Keratinocyte (primary cell): ENCODE measurements around the gene ZNF524. TPM values are rescaled to one million over a fixed set of nuclear protein-coding genes. Genes with fewer than 3 reads are reported as not detected.

Experiments used
- DNase-seq: peaks from one replicate; pipeline ENCODE4 v3.0.0-alpha.2; 2011; ENCODE audit warnings: low read depth, missing footprints, low spot score
- FAIRE-seq: peaks from 2 replicates; lab custom pipeline; 2011; peaks lifted over from hg19 to GRCh38; lab: Jason Lieb, UNC
- H2AFZ ChIP-seq: 2 replicates; pipeline ENCODE4 v1.6.0; 2012; ENCODE audit warnings: low read length, control low read depth, inconsistent platforms; ENCODE audit not compliant: control insufficient read depth
- H3K27ac ChIP-seq: 2 replicates; pipeline ENCODE4 v1.5.1; 2011; ENCODE audit warnings: low read length; ENCODE audit not compliant: control insufficient read depth, insufficient read depth
- H3K27me3 ChIP-seq: 3 replicates; pipeline ENCODE4 v1.6.0; 2011; ENCODE audit warnings: low read length; ENCODE audit not compliant: control insufficient read depth, insufficient read depth; ENCODE audit errors: extremely low read depth
- H3K36me3 ChIP-seq, 2 experiments: 2 replicates in 1 of 2; 3 replicates in 1 of 2; pipeline ENCODE4 v1.5.1; 2011; ENCODE audit warnings: low read length in 2 of 2, mild to moderate bottlenecking in 1 of 2; ENCODE audit not compliant: control insufficient read depth in 2 of 2, insufficient read depth in 2 of 2; ENCODE audit errors: extremely low read depth in 1 of 2
- H3K4me1 ChIP-seq: 3 replicates; pipeline ENCODE4 v1.5.1; 2011; ENCODE audit warnings: low read length; ENCODE audit not compliant: control insufficient read depth, insufficient read depth; ENCODE audit errors: extremely low read depth
- H3K4me2 ChIP-seq: 3 replicates; pipeline ENCODE4 v1.6.0; 2011; ENCODE audit warnings: low read depth, low read length; ENCODE audit not compliant: control insufficient read depth, insufficient read depth; ENCODE audit errors: extremely low read depth
- H3K4me3 ChIP-seq, 3 experiments: fragments of 200-600 bp in 1 of 3; sonication (generic) in 1 of 3; 2 replicates in 2 of 3; 3 replicates in 1 of 3; pipeline ENCODE4 v1.5.1; 2011 to 2016; ENCODE audit warnings: low read length in 3 of 3, mild to moderate bottlenecking in 3 of 3, control low read depth in 2 of 3, inconsistent platforms in 1 of 3, low read depth in 1 of 3, mixed read lengths in 1 of 3, mixed run types in 1 of 3, moderate library complexity in 1 of 3; ENCODE audit not compliant: control insufficient read depth in 2 of 3, insufficient read depth in 2 of 3; ENCODE audit errors: extremely low read depth in 1 of 3
- H3K79me2 ChIP-seq: 2 replicates; pipeline ENCODE4 v1.6.0; 2012; ENCODE audit warnings: low read length; ENCODE audit not compliant: control insufficient read depth, insufficient read depth
- H3K9ac ChIP-seq: 3 replicates; pipeline ENCODE4 v1.6.0; 2011; ENCODE audit warnings: low read length; ENCODE audit not compliant: control insufficient read depth, insufficient read depth; ENCODE audit errors: extremely low read depth
- H3K9me1 ChIP-seq: 3 replicates; pipeline ENCODE4 v1.6.0; 2011; ENCODE audit warnings: low read length; ENCODE audit not compliant: control insufficient read depth, insufficient read depth; ENCODE audit errors: extremely low read depth
- H3K9me3 ChIP-seq: 2 replicates; pipeline ENCODE4 v1.5.1; 2012; ENCODE audit warnings: low read depth, low read length; ENCODE audit not compliant: control insufficient read depth
- H4K20me1 ChIP-seq: 3 replicates; pipeline ENCODE4 v1.6.0; 2011; ENCODE audit warnings: low read length; ENCODE audit not compliant: control insufficient read depth, insufficient read depth; ENCODE audit errors: extremely low read depth
- CTCF ChIP-seq, 3 experiments: IDR thresholded peaks in 1 of 3; conservative IDR thresholded peaks in 1 of 3; optimal IDR thresholded peaks in 1 of 3; 2 replicates in 2 of 3; 3 replicates in 1 of 3; pipeline versions ENCODE3 to v1.5.1; 2011; ENCODE audit warnings: low read length in 3 of 3, mild to moderate bottlenecking in 3 of 3, moderate library complexity in 2 of 3, control low read depth in 1 of 3, inconsistent platforms in 1 of 3; ENCODE audit not compliant: insufficient read depth in 2 of 3; ENCODE audit errors: extremely low read depth in 1 of 3
- EZH2 ChIP-seq: IDR thresholded peaks from one replicate; pipeline ENCODE4 v1.6.1; 2012; ENCODE audit warnings: inconsistent platforms, mild to moderate bottlenecking, low read length, moderate library complexity
- dilution Hi-C: fragments of 300-500 bp; cut with MboI; formaldehyde crosslinking; loops from one replicate; pipeline ENCODE4 v1.7.0; 2020; ENCODE audit warnings: low sequenced_read_pairs; ENCODE audit not compliant: extremely low pct_ligation_motif_present
- polyA plus RNA-seq, 5 experiments: library from polyadenylated mRNA; depleted of rRNA in 3 of 5; stranded (reverse) in 3 of 5; stranded (forward) in 1 of 5; unstranded in 1 of 5; fragments of >200 nt; gene quantifications; 1 replicate in 1 of 5; 2 replicates in 3 of 5; 3 replicates in 1 of 5; pipeline versions ENCODE4 v1.2.1 to v1.2.3, GENCODE V29; 2011 to 2012; ENCODE audit warnings: missing spikeins in 2 of 5, low read depth in 1 of 5, low replicate concordance in 1 of 5

Gene ZNF524
- polyA plus RNA-seq, 1 donor (not counting 4 experiments of a cell fraction or from before 2014, with no cell fraction given) = 2.6 TPM

- Histone ChIP-seq H3K27ac (no peak overlapping the region), H3K9ac (no peak overlapping the region), H3K27me3 (no peaks in the 10 kb centered on the region), H3K4me1 (peaks cover 12% of the 10 kb centered on the region), H4K20me1 (no peaks in the 10 kb centered on the region), H3K9me3 (no peaks in the 10 kb centered on the region), H3K79me2 (peaks cover 14% of the 10 kb centered on the region), H3K9me1 (no peaks in the 10 kb centered on the region), H3K4me3 (no peak overlapping the region), H2AFZ (no peak overlapping the region), H3K4me2 (no peak overlapping the region), H3K36me3 (peaks cover 3 to 7% of the 10 kb centered on the region in 2 experiments)
- FAIRE-seq (no peak), DNase-seq (no peak)
- dilution Hi-C loops = no loop called here
- TF ChIP-seq CTCF (optimal IDR thresholded peaks at IDR 0.05 in 1 of 3, IDR thresholded peaks at IDR 0.05 in 1 of 3, conservative IDR thresholded peaks at IDR 0.05 in 1 of 3; ENCODE audit: extremely low read depth in 1 of 3, insufficient read depth in 2 of 3, low read length in 3 of 3) (no peak), EZH2 (no peak)
These were observed 51.1 kb downstream of the ZNF524 start for GRCh38 chr19:55651236-55651635.

- peaks cover 26% of the 10 kb centered on the region for H3K79me2 ChIP-seq
- H3K9ac ChIP-seq = peak overlapping the region; percentile 98
- FAIRE-seq (no peak), DNase-seq (no peak)
- H3K9me1 ChIP-seq = no peaks in the 10 kb centered on the region
- peak overlapping the region in 1 of 3 experiments; percentile 91 for H3K4me3 ChIP-seq
- no peak overlapping the region for H3K4me2 ChIP-seq
- H2AFZ ChIP-seq = no peak overlapping the region
- TF ChIP-seq EZH2 (no peak), CTCF (optimal IDR thresholded peaks at IDR 0.05 in 1 of 3, IDR thresholded peaks at IDR 0.05 in 1 of 3, conservative IDR thresholded peaks at IDR 0.05 in 1 of 3; ENCODE audit: extremely low read depth in 1 of 3, insufficient read depth in 2 of 3, low read length in 3 of 3) (no peak)
- H3K36me3 ChIP-seq = peaks cover 2 to 7% of the 10 kb centered on the region in 2 experiments
- dilution Hi-C loops = no loop called here
- H3K9me3 ChIP-seq = no peaks in the 10 kb centered on the region
- H3K27ac ChIP-seq = no peak overlapping the region
- H3K4me1 ChIP-seq = peaks cover 21% of the 10 kb centered on the region
- H3K27me3 ChIP-seq = no peaks in the 10 kb centered on the region
- peaks cover 11% of the 10 kb centered on the region for H4K20me1 ChIP-seq
These were observed 52.4 kb downstream of the ZNF524 start for GRCh38 chr19:55652311-55653128.

Other genes starting within 250 kb of the ZNF524 start
- 1.4 to 6.5 TPM (median 1.7 TPM) in 3 replicates for gene COX6B2, start 245.6 kb upstream of the ZNF524 start, polyA plus RNA-seq
- not detected in 3 replicates for gene GARIN5B, start 237.0 kb upstream of the ZNF524 start, polyA plus RNA-seq
- 1.6 to 5.1 TPM (median 2.2 TPM) in 3 replicates for gene IL11, start 229.8 kb upstream of the ZNF524 start, polyA plus RNA-seq
- 0.19 TPM in 1 of 3 replicates, not detected in the others for gene TMEM190, start 223.5 kb upstream of the ZNF524 start, polyA plus RNA-seq
- gene TMEM238, start 216.0 kb upstream of the ZNF524 start, polyA plus RNA-seq = 0.23 to 0.31 TPM (median 0.24 TPM) in 3 replicates
- gene RPL28, start 214.4 kb upstream of the ZNF524 start, polyA plus RNA-seq = 282 to 1,011 TPM (median 432 TPM) in 3 replicates
- 22.1 to 42.3 TPM (median 31.8 TPM) in 3 replicates for gene UBE2S, start 192.5 kb upstream of the ZNF524 start, polyA plus RNA-seq
- gene SHISA7, start 157.0 kb upstream of the ZNF524 start, polyA plus RNA-seq = not detected in 3 replicates
- 24.5 to 37.7 TPM (median 34.7 TPM) in 3 replicates for gene ISOC2, start 138.6 kb upstream of the ZNF524 start, polyA plus RNA-seq
- not detected in 3 replicates for gene C19orf85, start 135.5 kb upstream of the ZNF524 start, polyA plus RNA-seq
- gene ZNF628, start 123.7 kb upstream of the ZNF524 start, polyA plus RNA-seq = 0.22 to 1.5 TPM (median 0.39 TPM) in 3 replicates
- 11.0 to 12.5 TPM (median 11.9 TPM) in 3 replicates for gene NAT14, start 115.1 kb upstream of the ZNF524 start, polyA plus RNA-seq
- not detected in 3 replicates for gene SSC5D, start 111.9 kb upstream of the ZNF524 start, polyA plus RNA-seq
- not detected in 3 replicates for gene SBK2, start 63.2 kb upstream of the ZNF524 start, polyA plus RNA-seq
- gene SBK3, start 54.7 kb upstream of the ZNF524 start, polyA plus RNA-seq = not detected in 3 replicates
- 1.5 to 4.3 TPM (median 2.4 TPM) in 3 replicates for gene ZNF579, start 19.4 kb upstream of the ZNF524 start, polyA plus RNA-seq
- 2.7 to 3.3 TPM (median 2.7 TPM) in 3 replicates for gene FIZ1, start 771 bp upstream of the ZNF524 start, polyA plus RNA-seq
- gene ZNF865, start 5.4 kb downstream of the ZNF524 start, polyA plus RNA-seq = 1.1 to 2.1 TPM (median 1.7 TPM) in 3 replicates
- 1.9 to 2.3 TPM (median 2.1 TPM) in 3 replicates for gene ZNF784, start 24.3 kb downstream of the ZNF524 start, polyA plus RNA-seq
- gene ZNF580, start 40.7 kb downstream of the ZNF524 start, polyA plus RNA-seq = 3.0 to 8.3 TPM (median 3.7 TPM) in 3 replicates
- gene ZNF581, start 43.4 kb downstream of the ZNF524 start, polyA plus RNA-seq = 14.8 to 18.7 TPM (median 17.1 TPM) in 3 replicates
- 2.3 to 3.5 TPM (median 3.1 TPM) in 3 replicates for gene CCDC106, start 47.9 kb downstream of the ZNF524 start, polyA plus RNA-seq
- 109 to 157 TPM (median 109 TPM) in 3 replicates for gene U2AF2, start 54.7 kb downstream of the ZNF524 start, polyA plus RNA-seq
- 23.0 to 62.1 TPM (median 23.3 TPM) in 3 replicates for gene EPN1, start 74.9 kb downstream of the ZNF524 start, polyA plus RNA-seq
- not detected in 3 replicates for gene NLRP9, start 138.1 kb downstream of the ZNF524 start, polyA plus RNA-seq
- gene RFPL4A, start 158.8 kb downstream of the ZNF524 start, polyA plus RNA-seq = not detected in 3 replicates
- not detected in 3 replicates for gene RFPL4AL1, start 168.8 kb downstream of the ZNF524 start, polyA plus RNA-seq
- 0.01 TPM in 1 of 3 replicates, not detected in the others for gene NLRP11, start 231.7 kb downstream of the ZNF524 start, polyA plus RNA-seq
- not detected in 3 replicates for gene NLRP4, start 236.3 kb downstream of the ZNF524 start, polyA plus RNA-seq